Right ventricle myocardium inferior (tissue), 1 donor: ENCODE results near the gene ZNF570. TPM values are rescaled to one million over a fixed set of nuclear protein-coding genes. Genes with fewer than 3 reads are reported as not detected.

Experiments
- ATAC-seq: fragments of 200-7000 bp; cut with Tn5 transposase; one replicate; pipeline ENCODE4 v1.9.1; 2020; ENCODE audit warnings: mild to moderate bottlenecking, moderate library complexity
- DNase-seq: peaks from one replicate; pipeline ENCODE4 v3.0.0; 2021; ENCODE audit errors: missing footprints
- intact Hi-C: fragments of 100-400 bp; cut with DNase I; formaldehyde crosslinking; loops from one replicate; pipeline ENCODE4 v1.11.0; 2022
- long read RNA-seq: library from polyadenylated mRNA; unstranded; transcript quantifications from one replicate; pipeline ENCODE4 v2.0.0, GENCODE V29; 2021
- total RNA-seq: library from RNA; stranded (reverse); fragmentation: NEBNext Ultra II Directional; extraction: Animal tissue kit (Norgen Biotek cat#: 25700); gene quantifications from one replicate; pipeline ENCODE4 v1.2.1, GENCODE V29; 2021
- donor health status: DM: no; HTN: yes; CAD: no; lungs with severe emphysema.

The ZNF570 gene
- 8.4 TPM for total RNA-seq
- long read RNA-seq, full-length matches to known transcripts: 2 of 2 reads
- long read RNA-seq, partial matches to known transcripts: 0 of 2 reads
- long read RNA-seq, other reads (novel, unspliced or antisense): 0 of 2 reads

- DNase-seq (peak; percentile 94), ATAC-seq (peak; percentile 89)
- intact Hi-C loops: loop anchor here (2.0 to 10.0 kb wide), 4 partner anchors 126 to 697 kb away; partner anchors contain the start of genes ZNF383, ZNF540, ZNF571 and ZNF850
Measured at GRCh38 chr19:37468961-37469777, at the start of gene ZNF570. TSS of gene ZNF570 (plus strand) at chr19:37469356. CDS start at chr19:37470355, 999 bp downstream.

- ATAC-seq (no peak), DNase-seq (no peak)
- intact Hi-C loops: no loop called here
Measured at GRCh38 chr19:37452500-37453245, 16.5 kb upstream of the ZNF570 start.

- intact Hi-C loops: loop anchor here (2.0 to 10.0 kb wide), 5 partner anchors 40 to 694 kb away; partner anchors contain the start of genes ZNF383, ZNF527, ZNF793 and ZNF850
- DNase-seq: no peak
- ATAC-seq: no peak
Measured at GRCh38 chr19:37466277-37466797, 2.8 kb upstream of the ZNF570 start.

GRCh38 chr19:37466798-37467607, 2.2 kb upstream of the ZNF570 start, which contains the start of gene ZNF569:
TSS of gene ZNF569 (minus strand) at chr19:37467444. CDS start at chr19:37444921, 22,523 bp downstream.
- peak; percentile 83 for ATAC-seq
- DNase-seq: peak; percentile 93
- intact Hi-C loops: loop anchor here (2.0 to 10.0 kb wide), 5 partner anchors 40 to 695 kb away; partner anchors contain the start of genes ZNF383, ZNF527, ZNF793 and ZNF850

GRCh38 chr19:37467608-37468090, 1.5 kb upstream of the ZNF570 start:
- intact Hi-C loops: loop anchor here (2.0 to 10.0 kb wide), 6 partner anchors 39 to 695 kb away; partner anchors contain the start of genes ZNF383, ZNF527, ZNF540 and ZNF571
- ATAC-seq (no peak), DNase-seq (no peak)

- DNase-seq: no peak
- ATAC-seq: no peak
- intact Hi-C loops: no loop called here
Measured at GRCh38 chr19:37470216-37470615, 1.1 kb downstream of the ZNF570 start.

GRCh38 chr19:37472165-37472564, 3.0 kb downstream of the ZNF570 start:
- no peak for ATAC-seq
- intact Hi-C loops: no loop called here
- no peak for DNase-seq

GRCh38 chr19:37484406-37485168, 15.4 kb downstream of the ZNF570 start:
- no peak for DNase-seq
- no peak for ATAC-seq
- intact Hi-C loops: no loop called here

- intact Hi-C loops: no loop called here
- no peak for DNase-seq
- no peak for ATAC-seq
Measured at GRCh38 chr19:37492213-37492612, 23.1 kb downstream of the ZNF570 start.

GRCh38 chr19:37505958-37506386, 36.8 kb downstream of the ZNF570 start:
- intact Hi-C loops: loop anchor here (2.0 kb wide), 1 partner anchor 39 kb away; the partner anchor contains the start of gene ZNF569
- ATAC-seq: peak; percentile 16
- no peak for DNase-seq

GRCh38 chr19:37506387-37507166, 37.4 kb downstream of the ZNF570 start, which contains the start of gene ZNF793:
TSS of gene ZNF793 (plus strand) at chr19:37506939. CDS start at chr19:37523440, 16,501 bp downstream.
- intact Hi-C loops: loop anchor here (2.0 kb wide), 1 partner anchor 40 kb away; the partner anchor contains the start of gene ZNF569
- DNase-seq (peak; percentile 84), ATAC-seq (peak; percentile 92)

- DNase-seq (no peak), ATAC-seq (no peak)
- intact Hi-C loops: loop anchor here (2.0 kb wide), 1 partner anchor 40 kb away; the partner anchor contains the start of gene ZNF569
Measured at GRCh38 chr19:37507167-37507464, 38.0 kb downstream of the ZNF570 start.

- DNase-seq: no peak
- no peak for ATAC-seq
- intact Hi-C loops: no loop called here
Measured at GRCh38 chr19:37511186-37511585, 42.0 kb downstream of the ZNF570 start.

- DNase-seq (no peak), ATAC-seq (no peak)
- intact Hi-C loops: no loop called here
Measured at GRCh38 chr19:37511821-37512220, 42.7 kb downstream of the ZNF570 start.

GRCh38 chr19:37513397-37513796, 44.2 kb downstream of the ZNF570 start:
- intact Hi-C loops: no loop called here
- ATAC-seq (no peak), DNase-seq (no peak)

- no peak for DNase-seq
- intact Hi-C loops: no loop called here
- no peak for ATAC-seq
Measured at GRCh38 chr19:37519890-37520289, 50.7 kb downstream of the ZNF570 start.
